ENCODE data around the gene CSAG3.
"Not testable (repeated sequence)": the region's sequence is repeated elsewhere in the genome, so short reads cannot be mapped to it uniquely, and the experiment has no call there.

The CSAG3 gene

DNA sequence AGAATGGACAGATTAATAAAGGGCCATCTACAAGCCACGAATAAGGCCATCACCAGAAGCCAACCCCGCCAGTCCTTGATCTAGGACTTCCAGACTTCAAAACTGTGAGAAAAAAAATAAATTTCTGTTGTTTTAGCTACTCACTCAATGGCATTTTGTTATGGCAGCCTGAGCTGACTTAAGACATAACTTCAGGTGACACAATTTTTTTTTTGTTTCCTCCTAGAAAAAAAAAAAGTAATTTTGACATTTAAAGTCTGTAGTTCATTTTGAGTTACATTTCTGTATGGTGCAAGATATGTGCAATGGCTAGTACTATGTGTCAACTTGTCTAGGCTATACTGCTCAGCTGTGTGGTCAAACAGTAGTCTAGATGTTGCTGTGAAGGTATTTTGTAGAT is at the start of gene CSAG3:
Gene CSAG3 (plus strand): TSS at position 301 of the 400 bp plus-strand sequence.
- H3K27ac ChIP-seq (ENCODE audit: low read length); H3K9me3 ChIP-seq (ENCODE audit: control insufficient read depth in 1 of 2, low read length in 2 of 2); H3K4me1 ChIP-seq (ENCODE audit: control insufficient read depth in 1 of 2, insufficient read depth in 2 of 2, low read length in 2 of 2); H3K27me3 ChIP-seq (ENCODE audit: low read depth, low read length); H3K4me3 ChIP-seq (ENCODE audit: low read depth in 1 of 2, low read length in 2 of 2); H3K36me3 ChIP-seq (ENCODE audit: control insufficient read depth in 1 of 2, insufficient read depth in 2 of 2, low read length in 2 of 2): not testable (repeated sequence)

DNA sequence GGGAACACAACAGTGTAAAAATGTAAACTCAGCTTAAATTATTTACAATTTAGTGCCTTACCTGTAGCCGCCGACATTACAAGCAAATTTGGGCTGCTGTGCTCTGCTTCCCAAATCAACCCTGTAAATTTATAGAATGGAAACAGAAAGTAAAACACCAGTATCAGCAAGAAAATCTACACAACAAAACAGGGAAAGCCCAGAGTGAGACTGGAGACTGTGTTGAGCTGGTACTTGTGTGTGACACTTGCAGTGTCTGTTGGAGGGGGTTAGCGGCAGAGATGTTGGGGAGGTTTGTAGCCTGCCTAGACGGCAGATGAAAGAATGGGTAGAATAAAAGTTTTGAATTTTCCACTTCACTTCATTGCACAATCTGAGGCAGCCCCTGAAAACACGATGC is 45.8 kb upstream of the CSAG3 start:
- not testable (repeated sequence) for H3K4me3 ChIP-seq (ENCODE audit: low read depth in 1 of 2, low read length in 2 of 2); H3K4me1 ChIP-seq (ENCODE audit: control insufficient read depth in 1 of 2, insufficient read depth in 2 of 2, low read length in 2 of 2); H3K36me3 ChIP-seq (ENCODE audit: control insufficient read depth in 1 of 2, insufficient read depth in 2 of 2, low read length in 2 of 2); H3K27ac ChIP-seq (ENCODE audit: low read length); H3K27me3 ChIP-seq (ENCODE audit: low read depth, low read length); H3K9me3 ChIP-seq (ENCODE audit: control insufficient read depth in 1 of 2, low read length in 2 of 2)

DNA sequence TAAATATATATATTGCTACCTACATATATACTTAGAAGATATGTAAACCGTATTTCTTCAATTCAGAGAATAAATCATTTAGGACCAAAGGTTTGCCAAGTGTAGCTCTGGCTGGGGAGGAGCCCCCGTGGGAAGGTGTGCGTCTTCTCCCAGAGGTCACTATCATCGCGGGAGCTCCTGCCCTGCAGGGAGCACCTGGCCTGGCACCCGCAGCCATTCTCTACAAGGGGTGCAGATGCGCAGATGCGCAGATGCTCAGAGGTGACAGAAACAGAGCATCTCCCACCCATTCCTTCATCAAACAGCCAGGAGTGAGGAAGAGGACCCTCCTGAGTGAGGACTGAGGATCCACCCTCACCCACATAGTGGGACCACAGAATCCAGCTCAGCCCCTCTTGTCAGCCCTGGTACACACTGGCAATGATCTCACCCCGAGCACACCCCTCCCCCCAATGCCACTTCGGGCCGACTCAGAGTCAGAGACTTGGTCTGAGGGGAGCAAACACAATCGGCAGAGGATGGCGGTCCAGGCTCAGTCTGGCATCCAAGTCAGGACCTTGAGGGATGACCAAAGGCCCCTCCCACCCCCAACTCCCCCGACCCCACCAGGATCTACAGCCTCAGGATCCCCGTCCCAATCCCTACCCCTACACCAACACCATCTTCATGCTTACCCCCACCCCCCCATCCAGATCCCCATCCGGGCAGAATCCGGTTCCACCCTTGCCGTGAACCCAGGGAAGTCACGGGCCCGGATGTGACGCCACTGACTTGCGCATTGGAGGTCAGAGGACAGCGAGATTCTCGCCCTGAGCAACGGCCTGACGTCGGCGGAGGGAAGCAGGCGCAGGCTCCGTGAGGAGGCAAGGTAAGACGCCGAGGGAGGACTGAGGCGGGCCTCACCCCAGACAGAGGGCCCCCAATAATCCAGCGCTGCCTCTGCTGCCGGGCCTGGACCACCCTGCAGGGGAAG is 44.9 kb upstream of the CSAG3 start, which contains the start of gene MAGEA2B:
Gene MAGEA2B (plus strand): TSS at position 814 of the 973 bp plus-strand sequence. CDS start 2,479 bp downstream, outside the sequence.
- not testable (repeated sequence) for H3K9me3 ChIP-seq (ENCODE audit: control insufficient read depth in 1 of 2, low read length in 2 of 2); H3K36me3 ChIP-seq (ENCODE audit: control insufficient read depth in 1 of 2, insufficient read depth in 2 of 2, low read length in 2 of 2); H3K4me3 ChIP-seq (ENCODE audit: low read depth in 1 of 2, low read length in 2 of 2); H3K4me1 ChIP-seq (ENCODE audit: control insufficient read depth in 1 of 2, insufficient read depth in 2 of 2, low read length in 2 of 2); H3K27me3 ChIP-seq (ENCODE audit: low read depth, low read length); H3K27ac ChIP-seq (ENCODE audit: low read length)

DNA sequence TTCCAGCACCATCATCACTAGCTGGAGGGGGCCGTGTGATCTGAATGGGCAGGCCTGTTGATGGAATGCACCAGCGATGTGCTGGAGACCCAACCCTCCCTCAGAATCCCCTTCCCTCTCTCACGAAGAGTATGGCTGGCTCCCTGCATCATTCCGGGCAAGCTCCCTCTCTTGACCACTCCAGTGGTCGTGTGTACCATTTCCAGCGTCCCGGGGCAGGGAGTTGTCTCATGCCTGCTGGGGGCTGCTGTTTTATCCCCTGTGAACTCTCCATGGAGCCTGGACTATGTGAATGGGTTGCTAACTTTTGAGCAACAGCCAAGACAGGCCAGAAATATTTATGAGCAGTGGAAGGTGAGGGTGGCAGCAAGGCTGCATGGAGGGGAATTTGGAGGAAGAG is 33.6 kb upstream of the CSAG3 start:
- Histone ChIP-seq H3K4me3 (ENCODE audit: low read depth in 1 of 2, low read length in 2 of 2) (no peak overlapping the region), H3K9me3 (ENCODE audit: control insufficient read depth in 1 of 2, low read length in 2 of 2) (no peaks in the 10 kb centered on the region), H3K36me3 (ENCODE audit: control insufficient read depth in 1 of 2, insufficient read depth in 2 of 2, low read length in 2 of 2) (no peaks in the 10 kb centered on the region), H3K4me1 (ENCODE audit: control insufficient read depth in 1 of 2, insufficient read depth in 2 of 2, low read length in 2 of 2) (no peaks in the 10 kb centered on the region), H3K27me3 (ENCODE audit: low read depth, low read length) (no peaks in the 10 kb centered on the region), H3K27ac (ENCODE audit: low read length) (no peak overlapping the region)

DNA sequence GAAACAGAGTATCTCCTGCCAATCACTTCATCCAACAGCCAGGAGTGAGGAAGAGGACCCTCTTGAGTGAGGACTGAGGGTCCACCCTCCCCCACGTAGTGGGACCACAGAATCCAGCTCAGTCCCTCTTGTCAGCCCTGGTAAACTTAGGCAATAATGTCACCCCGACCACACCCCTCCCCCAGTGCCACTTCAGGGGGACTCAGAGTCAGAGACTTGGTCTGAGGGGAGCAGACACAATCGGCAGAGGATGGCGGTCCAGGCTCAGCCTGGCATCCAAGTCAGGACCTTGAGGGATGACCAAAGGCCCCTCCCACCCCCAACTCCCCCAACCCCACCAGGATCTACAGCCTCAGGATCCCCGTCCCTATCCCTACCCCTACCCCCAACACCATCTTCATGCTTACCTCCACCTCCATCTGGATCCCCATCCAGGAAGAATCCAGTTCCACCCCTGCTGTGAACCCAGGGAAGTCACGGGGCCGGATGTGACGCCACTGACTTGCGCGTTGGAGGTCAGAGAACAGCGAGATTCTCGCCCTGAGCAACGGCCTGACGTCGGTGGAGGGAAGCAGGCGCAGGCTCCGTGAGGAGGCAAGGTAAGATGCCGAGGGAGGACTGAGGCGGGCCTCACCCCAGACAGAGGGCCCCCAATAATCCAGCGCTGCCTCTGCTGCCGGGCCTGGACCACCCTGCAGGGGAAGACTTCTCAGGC is 25.6 kb upstream of the CSAG3 start, which contains the start of the genes CSAG1 and MAGEA12:
Gene CSAG1 (minus strand): TSS at position 461 of the 715 bp plus-strand sequence. CDS start 1,261 bp downstream, outside the sequence.
Gene MAGEA12 (plus strand): TSS at position 497 of the 715 bp plus-strand sequence. CDS start 2,405 bp downstream, outside the sequence.
- H3K36me3 ChIP-seq (ENCODE audit: control insufficient read depth in 1 of 2, insufficient read depth in 2 of 2, low read length in 2 of 2) = no peaks in the 10 kb centered on the region

DNA sequence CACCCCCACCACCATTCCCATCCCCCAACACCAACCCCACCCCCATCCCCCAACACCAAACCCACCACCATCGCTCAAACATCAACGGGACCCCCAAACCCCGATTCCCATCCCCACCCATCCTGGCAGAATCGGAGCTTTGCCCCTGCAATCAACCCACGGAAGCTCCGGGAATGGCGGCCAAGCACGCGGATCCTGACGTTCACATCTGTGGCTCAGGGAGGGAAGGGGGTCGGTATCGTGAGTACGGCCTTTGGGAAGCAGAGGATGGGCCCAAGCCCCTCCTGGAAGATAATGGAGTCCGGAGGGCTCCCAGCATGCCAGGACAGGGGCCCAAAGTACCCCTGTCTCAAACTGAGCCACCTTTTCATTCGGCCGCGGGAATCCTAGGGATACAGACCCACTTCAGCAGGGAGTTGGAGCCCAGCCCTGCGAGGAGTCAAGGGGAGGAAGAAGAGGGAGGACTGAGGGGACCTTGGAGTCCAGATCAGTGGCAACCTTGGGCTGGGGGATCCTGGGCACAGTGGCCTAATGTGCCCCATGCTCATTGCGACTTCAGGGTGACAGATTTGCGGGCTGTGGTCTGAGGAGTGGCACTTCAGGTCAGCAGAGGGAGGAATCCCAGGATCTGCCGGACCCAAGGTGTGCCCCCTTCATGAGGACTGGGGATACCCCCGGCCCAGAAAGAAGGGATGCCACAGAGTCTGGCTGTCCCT is 24.7 kb upstream of the CSAG3 start:
- H3K27ac ChIP-seq (ENCODE audit: low read length); H3K36me3 ChIP-seq (ENCODE audit: control insufficient read depth in 1 of 2, insufficient read depth in 2 of 2, low read length in 2 of 2); H3K4me3 ChIP-seq (ENCODE audit: low read depth in 1 of 2, low read length in 2 of 2); H3K9me3 ChIP-seq (ENCODE audit: control insufficient read depth in 1 of 2, low read length in 2 of 2); H3K4me1 ChIP-seq (ENCODE audit: control insufficient read depth in 1 of 2, insufficient read depth in 2 of 2, low read length in 2 of 2); H3K27me3 ChIP-seq (ENCODE audit: low read depth, low read length): not testable (repeated sequence)

More for the DNA sequence above, 25.6 kb upstream of the CSAG3 start, which contains the start of the genes CSAG1 and MAGEA12:
- H3K4me1 ChIP-seq (ENCODE audit: control insufficient read depth in 1 of 2, insufficient read depth in 2 of 2, low read length in 2 of 2) = no peaks in the 10 kb centered on the region
- no peaks in the 10 kb centered on the region for H3K9me3 ChIP-seq (ENCODE audit: control insufficient read depth in 1 of 2, low read length in 2 of 2)
- H3K4me3 ChIP-seq (ENCODE audit: low read depth in 1 of 2, low read length in 2 of 2) = no peak within 1 kb of the TSS
- no peaks in the 10 kb centered on the region for H3K27me3 ChIP-seq (ENCODE audit: low read depth, low read length)
- H3K27ac ChIP-seq (ENCODE audit: low read length) = no peak within 1 kb of the TSS

DNA sequence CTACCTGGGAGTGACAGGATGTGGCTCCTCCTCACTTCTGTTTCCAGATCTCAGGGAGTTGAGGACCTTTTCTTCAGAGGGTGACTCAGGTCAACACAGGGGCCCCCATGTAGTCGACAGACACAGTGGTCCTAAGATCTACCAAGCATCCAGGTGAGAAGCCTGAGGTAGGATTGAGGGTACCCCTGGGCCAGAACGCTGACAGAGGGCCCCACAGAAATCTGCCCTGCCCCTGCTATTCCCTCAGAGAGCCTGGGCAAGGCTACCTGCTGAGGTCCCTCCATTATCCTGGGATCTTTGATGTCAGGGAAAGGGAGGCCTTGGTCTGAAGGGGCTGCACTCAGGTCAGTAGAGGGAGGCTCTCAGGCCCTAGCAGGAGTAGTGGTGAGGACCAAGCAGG is 23.9 kb upstream of the CSAG3 start:
- Histone ChIP-seq H3K4me1 (ENCODE audit: control insufficient read depth in 1 of 2, insufficient read depth in 2 of 2, low read length in 2 of 2) (no peaks in the 10 kb centered on the region), H3K27me3 (ENCODE audit: low read depth, low read length) (no peaks in the 10 kb centered on the region), H3K36me3 (ENCODE audit: control insufficient read depth in 1 of 2, insufficient read depth in 2 of 2, low read length in 2 of 2) (no peaks in the 10 kb centered on the region), H3K9me3 (ENCODE audit: control insufficient read depth in 1 of 2, low read length in 2 of 2) (no peaks in the 10 kb centered on the region), H3K4me3 (ENCODE audit: low read depth in 1 of 2, low read length in 2 of 2) (no peak overlapping the region), H3K27ac (ENCODE audit: low read length) (no peak overlapping the region)

DNA sequence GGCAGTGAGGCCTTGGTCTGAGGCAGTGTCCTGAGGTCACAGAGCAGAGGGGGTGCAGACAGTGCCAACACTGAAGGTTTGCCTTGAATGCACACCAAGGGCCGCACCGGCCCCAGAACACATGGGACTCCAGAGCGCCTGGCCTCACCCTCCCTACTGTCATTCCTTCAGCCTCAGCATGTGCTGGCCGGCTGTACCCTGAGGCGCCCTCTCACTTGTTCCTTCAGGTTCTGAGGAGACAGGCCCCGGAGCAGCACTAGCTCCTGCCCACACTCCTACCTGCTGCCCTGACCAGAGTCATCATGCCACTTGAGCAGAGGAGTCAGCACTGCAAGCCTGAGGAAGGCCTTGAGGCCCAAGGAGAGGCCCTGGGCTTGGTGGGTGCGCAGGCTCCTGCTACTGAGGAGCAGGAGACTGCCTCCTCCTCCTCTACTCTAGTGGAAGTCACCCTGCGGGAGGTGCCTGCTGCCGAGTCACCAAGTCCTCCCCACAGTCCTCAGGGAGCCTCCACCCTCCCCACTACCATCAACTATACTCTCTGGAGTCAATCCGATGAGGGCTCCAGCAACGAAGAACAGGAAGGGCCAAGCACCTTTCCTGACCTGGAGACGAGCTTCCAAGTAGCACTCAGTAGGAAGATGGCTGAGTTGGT is 23.0 kb upstream of the CSAG3 start:
- H3K27ac ChIP-seq (ENCODE audit: low read length) = no peak overlapping the region
- no peak overlapping the region for H3K4me3 ChIP-seq (ENCODE audit: low read depth in 1 of 2, low read length in 2 of 2)
- no peaks in the 10 kb centered on the region for H3K27me3 ChIP-seq (ENCODE audit: low read depth, low read length)
- H3K9me3 ChIP-seq (ENCODE audit: control insufficient read depth in 1 of 2, low read length in 2 of 2) = no peaks in the 10 kb centered on the region
- no peaks in the 10 kb centered on the region for H3K36me3 ChIP-seq (ENCODE audit: control insufficient read depth in 1 of 2, insufficient read depth in 2 of 2, low read length in 2 of 2)
- H3K4me1 ChIP-seq (ENCODE audit: control insufficient read depth in 1 of 2, insufficient read depth in 2 of 2, low read length in 2 of 2) = no peaks in the 10 kb centered on the region

DNA sequence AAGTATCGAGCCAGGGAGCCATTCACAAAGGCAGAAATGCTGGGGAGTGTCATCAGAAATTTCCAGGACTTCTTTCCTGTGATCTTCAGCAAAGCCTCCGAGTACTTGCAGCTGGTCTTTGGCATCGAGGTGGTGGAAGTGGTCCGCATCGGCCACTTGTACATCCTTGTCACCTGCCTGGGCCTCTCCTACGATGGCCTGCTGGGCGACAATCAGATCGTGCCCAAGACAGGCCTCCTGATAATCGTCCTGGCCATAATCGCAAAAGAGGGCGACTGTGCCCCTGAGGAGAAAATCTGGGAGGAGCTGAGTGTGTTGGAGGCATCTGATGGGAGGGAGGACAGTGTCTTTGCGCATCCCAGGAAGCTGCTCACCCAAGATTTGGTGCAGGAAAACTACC is 22.5 kb upstream of the CSAG3 start:
- H3K4me3 ChIP-seq (ENCODE audit: low read depth in 1 of 2, low read length in 2 of 2); H3K9me3 ChIP-seq (ENCODE audit: control insufficient read depth in 1 of 2, low read length in 2 of 2); H3K27me3 ChIP-seq (ENCODE audit: low read depth, low read length); H3K27ac ChIP-seq (ENCODE audit: low read length); H3K36me3 ChIP-seq (ENCODE audit: control insufficient read depth in 1 of 2, insufficient read depth in 2 of 2, low read length in 2 of 2); H3K4me1 ChIP-seq (ENCODE audit: control insufficient read depth in 1 of 2, insufficient read depth in 2 of 2, low read length in 2 of 2): not testable (repeated sequence)

DNA sequence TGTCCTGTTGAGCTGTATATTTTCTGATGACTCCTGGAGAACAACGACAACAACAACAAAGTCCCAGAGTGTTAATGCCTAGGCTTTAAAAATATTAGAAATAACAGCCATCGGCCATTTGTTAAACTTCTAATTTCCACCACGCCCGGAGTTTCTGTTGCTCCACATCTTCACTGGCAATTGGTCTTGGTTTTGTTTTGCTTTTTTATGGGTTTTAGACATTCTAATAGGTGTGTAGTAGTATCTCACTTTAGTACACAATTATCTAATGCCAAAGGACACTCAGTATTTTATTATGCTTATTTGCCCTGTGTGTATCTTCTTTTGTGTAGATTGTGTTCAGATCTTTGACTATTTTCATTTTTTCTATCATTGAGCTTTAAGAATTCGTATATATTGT is 20.5 kb upstream of the CSAG3 start:
- no peak overlapping the region for H3K27ac ChIP-seq (ENCODE audit: low read length)
- H3K4me1 ChIP-seq (ENCODE audit: control insufficient read depth in 1 of 2, insufficient read depth in 2 of 2, low read length in 2 of 2) = no peaks in the 10 kb centered on the region
- no peaks in the 10 kb centered on the region for H3K27me3 ChIP-seq (ENCODE audit: low read depth, low read length)
- no peak overlapping the region for H3K4me3 ChIP-seq (ENCODE audit: low read depth in 1 of 2, low read length in 2 of 2)
- no peaks in the 10 kb centered on the region for H3K36me3 ChIP-seq (ENCODE audit: control insufficient read depth in 1 of 2, insufficient read depth in 2 of 2, low read length in 2 of 2)
- H3K9me3 ChIP-seq (ENCODE audit: control insufficient read depth in 1 of 2, low read length in 2 of 2) = no peaks in the 10 kb centered on the region
